22Rv1 (cell line): ENCODE measurements around the gene FGFR2.

Source experiments
- H3K27ac ChIP-seq: fragments of 450-650 bp; 2 replicates; pipeline ENCODE4 v1.5.1; 2017
- ZFX ChIP-seq: fragments of 450-650 bp; IDR thresholded peaks from 2 replicates; pipeline ENCODE4 v1.6.1; 2017; ENCODE audit warnings: antibody characterized with exemption, borderline replicate concordance
- TF ChIP-seq, protein P1 (sequence below): fragments of 450-650 bp; IDR thresholded peaks from 2 replicates; pipeline ENCODE4 v1.5.1; 2017; ENCODE audit warnings: mild to moderate bottlenecking

Gene FGFR2

DNA sequence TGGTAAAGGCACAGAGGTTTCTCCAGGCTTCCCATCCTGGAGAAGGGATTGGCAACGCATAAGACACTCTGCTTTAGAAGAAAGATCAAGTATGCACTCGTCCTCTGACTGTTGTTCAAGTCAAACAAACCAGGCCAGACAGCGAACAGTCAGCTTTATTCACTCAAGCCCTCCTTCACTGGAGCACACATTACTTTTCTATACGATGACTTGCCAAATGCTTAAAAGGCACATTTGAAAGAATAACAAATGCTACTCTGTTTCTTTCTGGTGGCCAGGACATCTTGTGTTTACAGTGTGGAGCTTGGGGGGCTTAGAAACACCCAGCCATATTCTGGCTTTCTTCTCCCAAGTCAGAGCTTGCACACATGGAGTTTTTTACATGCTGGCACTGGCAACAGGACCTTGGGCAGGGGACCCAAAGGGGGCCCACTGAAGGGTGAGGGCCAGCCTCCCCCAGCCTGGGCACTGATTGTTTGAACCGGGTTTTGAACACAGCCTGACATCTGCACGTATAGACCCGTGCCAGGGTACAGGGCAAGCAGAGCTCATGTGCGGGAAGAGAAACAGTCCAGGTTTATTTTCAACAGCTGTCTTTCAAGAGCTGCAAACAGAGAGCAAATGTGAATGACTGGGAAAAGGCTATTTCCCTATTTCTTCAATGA is 33.3 kb upstream of the FGFR2 start:
- TF ChIP-seq, protein P1, sequence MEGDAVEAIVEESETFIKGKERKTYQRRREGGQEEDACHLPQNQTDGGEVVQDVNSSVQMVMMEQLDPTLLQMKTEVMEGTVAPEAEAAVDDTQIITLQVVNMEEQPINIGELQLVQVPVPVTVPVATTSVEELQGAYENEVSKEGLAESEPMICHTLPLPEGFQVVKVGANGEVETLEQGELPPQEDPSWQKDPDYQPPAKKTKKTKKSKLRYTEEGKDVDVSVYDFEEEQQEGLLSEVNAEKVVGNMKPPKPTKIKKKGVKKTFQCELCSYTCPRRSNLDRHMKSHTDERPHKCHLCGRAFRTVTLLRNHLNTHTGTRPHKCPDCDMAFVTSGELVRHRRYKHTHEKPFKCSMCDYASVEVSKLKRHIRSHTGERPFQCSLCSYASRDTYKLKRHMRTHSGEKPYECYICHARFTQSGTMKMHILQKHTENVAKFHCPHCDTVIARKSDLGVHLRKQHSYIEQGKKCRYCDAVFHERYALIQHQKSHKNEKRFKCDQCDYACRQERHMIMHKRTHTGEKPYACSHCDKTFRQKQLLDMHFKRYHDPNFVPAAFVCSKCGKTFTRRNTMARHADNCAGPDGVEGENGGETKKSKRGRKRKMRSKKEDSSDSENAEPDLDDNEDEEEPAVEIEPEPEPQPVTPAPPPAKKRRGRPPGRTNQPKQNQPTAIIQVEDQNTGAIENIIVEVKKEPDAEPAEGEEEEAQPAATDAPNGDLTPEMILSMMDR = no peak
- TF ChIP-seq ZFX = no peak
- H3K27ac ChIP-seq = no peak overlapping the region

DNA sequence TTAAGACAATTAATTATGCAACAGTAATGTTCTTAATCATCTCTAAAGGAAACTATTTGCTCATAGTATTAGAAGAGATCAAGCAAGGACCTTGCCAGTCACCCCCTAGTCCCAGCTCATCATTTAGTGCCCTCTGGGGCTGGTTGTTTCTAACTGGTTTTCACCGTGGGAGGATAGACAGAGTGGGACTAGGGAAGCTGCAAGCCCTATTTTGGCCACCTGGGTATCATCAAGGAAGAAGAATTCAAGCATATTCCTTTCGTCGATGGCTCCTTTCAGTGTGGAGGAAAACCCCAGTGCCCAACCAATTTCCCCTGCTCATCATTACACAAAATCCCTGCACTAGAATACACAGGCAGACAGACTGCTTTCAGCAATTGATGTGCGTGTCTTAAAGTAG is 30.6 kb upstream of the FGFR2 start:
- no peak for TF ChIP-seq ZFX
- TF ChIP-seq, protein P1 = no peak
- no peak overlapping the region for H3K27ac ChIP-seq

DNA sequence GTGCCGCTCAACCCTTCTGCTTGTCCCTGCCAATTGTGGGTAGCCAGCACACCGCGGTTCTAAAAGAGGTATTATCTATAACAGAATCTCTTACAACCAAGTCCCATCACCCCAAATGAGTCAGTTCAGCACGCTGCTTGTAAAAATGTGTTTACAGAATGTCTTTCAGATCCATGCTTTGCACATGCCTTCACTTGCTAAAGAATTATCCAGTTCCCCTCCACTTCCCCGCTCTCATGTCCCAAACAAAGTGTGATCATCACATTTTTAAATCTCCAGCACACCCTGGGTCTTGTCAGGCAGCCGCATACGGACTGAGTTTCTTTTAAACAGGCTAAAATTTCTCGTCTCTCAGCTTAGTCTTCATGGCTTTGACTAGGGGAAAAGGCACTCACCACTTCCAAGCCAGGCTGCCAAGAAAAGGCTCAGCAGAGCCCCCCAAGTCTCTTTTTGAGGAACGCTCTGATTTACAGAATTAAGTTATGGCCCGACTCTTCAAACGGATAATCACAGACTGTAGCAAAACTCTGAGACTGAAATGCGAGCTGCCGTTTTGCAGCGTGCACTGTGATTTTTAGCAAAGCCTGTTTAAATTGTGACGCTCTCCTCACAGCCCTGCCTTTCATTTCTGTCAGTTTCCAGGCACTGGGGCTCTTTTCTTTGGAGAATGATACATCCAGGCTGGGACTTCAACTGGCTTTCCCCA is 29.8 kb upstream of the FGFR2 start:
- TF ChIP-seq ZFX = no peak
- TF ChIP-seq, protein P1 = no peak
- no peak overlapping the region for H3K27ac ChIP-seq

DNA sequence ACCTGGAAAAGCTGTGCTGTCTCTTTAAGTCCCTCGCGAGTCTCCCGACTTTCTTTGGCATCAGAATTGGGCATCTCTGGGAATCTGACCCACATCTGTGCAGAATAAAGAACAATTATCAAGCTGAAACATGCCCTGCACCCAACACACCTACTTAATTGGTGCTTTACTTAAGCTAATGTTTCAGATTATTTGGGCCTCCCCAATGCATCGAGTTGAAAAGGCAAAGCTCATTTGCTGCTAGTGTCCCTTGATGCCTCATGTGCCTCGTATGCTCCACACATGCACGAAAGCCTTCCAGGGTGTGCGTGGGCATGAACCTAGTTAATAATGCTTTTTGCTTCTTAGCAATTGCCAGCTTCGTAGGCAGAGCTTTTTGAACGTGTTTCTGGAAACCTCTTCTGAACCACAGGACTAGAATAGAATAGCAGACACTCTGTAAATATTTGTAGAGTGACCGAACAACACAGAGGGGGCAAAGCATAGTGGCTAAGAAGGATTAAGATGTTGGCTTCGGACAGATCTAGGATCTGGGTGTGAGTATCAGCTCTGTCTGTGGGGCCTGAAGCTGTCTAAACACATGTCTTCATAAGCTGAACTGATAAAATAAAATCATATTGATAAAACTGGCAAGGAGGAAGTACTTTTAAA is 26.7 kb upstream of the FGFR2 start:
- H3K27ac ChIP-seq = no peak overlapping the region
- TF ChIP-seq, protein P1 = no peak
- no peak for TF ChIP-seq ZFX

DNA sequence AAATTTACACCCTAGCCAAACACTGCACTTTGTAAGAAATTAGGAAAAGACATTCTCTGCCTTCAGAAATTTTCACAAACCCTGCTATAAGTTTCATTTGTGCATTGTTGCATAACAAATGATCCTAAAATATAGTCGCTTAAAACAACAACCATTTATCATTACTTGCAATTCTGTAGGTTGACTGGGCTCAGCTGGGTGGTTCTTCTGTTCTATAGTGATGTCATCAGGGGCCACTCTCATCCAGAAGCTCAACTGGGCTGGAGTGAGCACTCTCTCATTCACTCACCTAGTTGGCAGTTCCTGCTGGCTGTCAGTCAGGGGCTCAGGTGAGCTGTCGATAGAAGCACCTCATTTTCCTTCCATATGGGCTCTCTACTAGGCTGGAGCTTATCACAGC is 20.7 kb upstream of the FGFR2 start:
- no peak overlapping the region for H3K27ac ChIP-seq
- TF ChIP-seq, protein P1 = no peak
- TF ChIP-seq ZFX = no peak

DNA sequence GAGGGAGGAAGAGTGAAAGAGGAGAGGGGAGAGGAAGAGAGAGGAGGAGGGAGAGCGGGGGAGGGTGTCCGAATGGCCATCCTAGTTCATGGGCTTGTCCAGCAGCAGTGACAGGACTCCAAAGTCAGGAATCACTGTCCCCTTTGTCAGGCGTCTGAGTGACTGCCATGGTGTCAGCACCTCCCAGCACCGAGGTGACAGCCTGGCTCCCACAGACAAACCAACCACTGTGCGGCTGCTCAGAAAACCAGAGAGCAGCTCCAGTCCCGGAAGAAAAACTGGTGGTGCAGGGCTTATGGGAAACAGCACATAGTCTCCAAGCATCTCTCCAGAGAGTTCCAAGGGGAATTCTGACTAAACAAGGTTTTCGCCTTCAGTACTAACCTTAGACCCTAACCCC is 18.9 kb upstream of the FGFR2 start:
- H3K27ac ChIP-seq = no peak overlapping the region
- TF ChIP-seq, protein P1 = no peak
- TF ChIP-seq ZFX = no peak

DNA sequence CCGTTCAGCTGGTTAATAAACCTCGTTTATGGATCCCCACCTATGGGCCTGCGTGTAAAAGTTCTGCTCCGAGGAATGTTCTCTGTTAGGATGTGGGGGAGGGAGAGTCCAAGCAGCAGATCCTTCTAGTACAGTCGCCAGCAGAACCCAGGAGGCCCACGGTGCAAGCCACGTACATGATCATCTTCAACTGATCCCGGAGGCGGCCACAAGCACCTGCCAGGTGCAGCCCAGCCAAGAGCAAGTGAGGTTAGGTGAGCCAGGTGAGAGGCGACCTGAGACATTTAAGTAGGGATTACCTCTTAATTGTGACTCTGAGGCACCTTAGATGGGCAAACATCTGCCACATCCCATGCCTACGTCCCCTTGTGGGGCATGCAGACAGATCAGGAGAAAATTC is 18.0 kb upstream of the FGFR2 start:
- no peak overlapping the region for H3K27ac ChIP-seq
- TF ChIP-seq, protein P1 = no peak
- TF ChIP-seq ZFX = no peak
